Vagina (tissue), 2 donors: ENCODE results near the gene PHRF1. TPM values are rescaled to one million over a fixed set of nuclear protein-coding genes. Genes with fewer than 3 reads are reported as not detected.

ENCODE experiments used
- DNase-seq, 2 donors: peaks; one replicate each; pipeline ENCODE4 v3.0.0-alpha.2; 2017; ENCODE audit errors: extremely low spot score in 2 of 2
- H3K27ac ChIP-seq: fragments of 200-600 bp; sonication (generic); one replicate; pipeline ENCODE4 v1.5.1; 2019
- H3K27me3 ChIP-seq: fragments of 200-600 bp; sonication (generic); one replicate; pipeline ENCODE4 v1.5.1; 2019
- H3K36me3 ChIP-seq, 2 donors: fragments of 200-600 bp; sonication (generic); one replicate each; pipeline ENCODE4 v1.5.1; 2017 to 2019
- H3K4me1 ChIP-seq: fragments of 200-600 bp; sonication (generic); one replicate; pipeline ENCODE4 v1.5.1; 2019
- H3K4me3 ChIP-seq, 2 donors: fragments of 200-600 bp; sonication (generic); 1 replicate in 1 of 2; 2 replicates in 1 of 2; pipeline ENCODE4 v1.5.1; 2016 to 2019
- H3K9me3 ChIP-seq: fragments of 200-600 bp; sonication (generic); one replicate; pipeline ENCODE4 v1.5.1; 2019
- POLR2A ChIP-seq, 2 donors: fragments of 450-650 bp; IDR thresholded peaks; one replicate each; pipeline ENCODE4 v1.6.1; 2017; ENCODE audit warnings: antibody characterized with exemption in 2 of 2, mild to moderate bottlenecking in 2 of 2, moderate library complexity in 2 of 2
- POLR2AphosphoS5 ChIP-seq, 2 donors: sonication (generic); formaldehyde crosslinking; IDR thresholded peaks; one replicate each; pipeline ENCODE4 v1.9.0; 2017; ENCODE audit warnings: antibody characterized with exemption in 2 of 2, mild to moderate bottlenecking in 2 of 2, low read depth in 1 of 2; ENCODE audit not compliant: insufficient read depth in 1 of 2
- intact Hi-C: fragments of 100-400 bp; cut with DNase I; formaldehyde crosslinking; loops from one replicate; pipeline ENCODE4 v1.15.1; 2023
- total RNA-seq: library from RNA; depleted of rRNA; stranded (reverse); fragments of >200 nt; gene quantifications from one replicate; pipeline ENCODE4 v1.2.3, GENCODE V29; 2016
- TF ChIP-seq, protein P1 (sequence below), 3 experiments: fragments of 450-650 bp in 2 of 3; fragments of 200-600 bp in 1 of 3; sonication (generic) in 1 of 3; IDR thresholded peaks; one replicate each; pipeline ENCODE4 v1.5.1; 2017 to 2019; ENCODE audit warnings: antibody characterized with exemption in 3 of 3, mild to moderate bottlenecking in 2 of 3, moderate library complexity in 2 of 3

The PHRF1 gene
- total RNA-seq, 1 donor from 2014 or later = 26.0 TPM

DNA sequence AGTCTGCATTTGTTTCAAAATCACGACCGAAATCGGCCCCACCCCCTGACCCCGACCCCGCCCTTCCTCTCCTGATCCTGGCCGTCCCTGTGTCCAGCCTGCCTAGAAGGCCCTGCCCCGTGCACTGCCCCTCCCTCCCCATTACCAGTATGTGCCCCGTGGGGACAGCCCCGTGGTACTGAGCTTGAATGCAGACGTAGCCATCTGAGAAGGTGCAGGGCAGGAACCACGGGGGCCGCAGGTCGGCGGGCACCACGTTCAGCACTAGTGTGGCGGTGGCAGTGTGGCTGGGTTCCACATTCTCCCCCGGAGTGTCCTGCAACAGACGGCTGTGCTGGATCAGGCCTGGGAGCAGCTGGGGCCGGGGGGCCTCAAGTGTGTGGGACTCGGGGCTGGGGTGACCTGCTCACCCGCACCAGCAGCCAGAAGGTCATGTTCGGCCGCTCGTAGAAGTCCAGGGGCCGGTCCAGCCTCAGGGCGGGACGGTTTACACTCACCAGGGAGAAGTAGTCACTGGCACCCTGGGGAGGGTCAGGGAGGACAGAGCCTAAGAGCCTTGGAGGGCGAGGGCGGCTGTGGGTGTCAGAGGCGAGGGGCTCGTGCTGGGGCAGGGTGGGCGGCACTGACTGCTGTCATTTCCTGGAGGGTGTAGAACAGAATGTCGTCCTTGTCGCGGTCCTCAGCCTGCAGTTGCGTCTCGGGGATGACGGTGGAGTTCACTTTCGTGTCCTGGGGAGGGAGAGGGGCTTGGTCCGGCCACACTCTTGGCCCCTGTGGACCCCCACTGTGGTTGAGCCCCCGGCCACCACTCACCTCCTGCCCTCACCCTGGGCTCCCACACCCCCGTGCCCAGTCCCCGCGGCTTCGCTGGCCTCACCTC lies 44.9 kb downstream of the PHRF1 start:
- TF ChIP-seq, protein P1, sequence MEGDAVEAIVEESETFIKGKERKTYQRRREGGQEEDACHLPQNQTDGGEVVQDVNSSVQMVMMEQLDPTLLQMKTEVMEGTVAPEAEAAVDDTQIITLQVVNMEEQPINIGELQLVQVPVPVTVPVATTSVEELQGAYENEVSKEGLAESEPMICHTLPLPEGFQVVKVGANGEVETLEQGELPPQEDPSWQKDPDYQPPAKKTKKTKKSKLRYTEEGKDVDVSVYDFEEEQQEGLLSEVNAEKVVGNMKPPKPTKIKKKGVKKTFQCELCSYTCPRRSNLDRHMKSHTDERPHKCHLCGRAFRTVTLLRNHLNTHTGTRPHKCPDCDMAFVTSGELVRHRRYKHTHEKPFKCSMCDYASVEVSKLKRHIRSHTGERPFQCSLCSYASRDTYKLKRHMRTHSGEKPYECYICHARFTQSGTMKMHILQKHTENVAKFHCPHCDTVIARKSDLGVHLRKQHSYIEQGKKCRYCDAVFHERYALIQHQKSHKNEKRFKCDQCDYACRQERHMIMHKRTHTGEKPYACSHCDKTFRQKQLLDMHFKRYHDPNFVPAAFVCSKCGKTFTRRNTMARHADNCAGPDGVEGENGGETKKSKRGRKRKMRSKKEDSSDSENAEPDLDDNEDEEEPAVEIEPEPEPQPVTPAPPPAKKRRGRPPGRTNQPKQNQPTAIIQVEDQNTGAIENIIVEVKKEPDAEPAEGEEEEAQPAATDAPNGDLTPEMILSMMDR (IDR thresholded peaks at IDR 0.05) = no peak
- no peak for TF ChIP-seq POLR2AphosphoS5 (IDR thresholded peaks at IDR 0.05; ENCODE audit: insufficient read depth in 1 of 2, low read depth in 1 of 2)
- TF ChIP-seq POLR2A (IDR thresholded peaks at IDR 0.05) = no peak
- no peak for DNase-seq
- Histone ChIP-seq H3K4me1 (peaks cover 5% of the 10 kb centered on the region), H3K36me3 (peaks cover 0 to 3% of the 10 kb centered on the region in 2 donors), H3K27ac (no peak overlapping the region), H3K9me3 (no peaks in the 10 kb centered on the region), H3K27me3 (no peaks in the 10 kb centered on the region), H3K4me3 (no peak overlapping the region)
- intact Hi-C loops = no loop called here

DNA sequence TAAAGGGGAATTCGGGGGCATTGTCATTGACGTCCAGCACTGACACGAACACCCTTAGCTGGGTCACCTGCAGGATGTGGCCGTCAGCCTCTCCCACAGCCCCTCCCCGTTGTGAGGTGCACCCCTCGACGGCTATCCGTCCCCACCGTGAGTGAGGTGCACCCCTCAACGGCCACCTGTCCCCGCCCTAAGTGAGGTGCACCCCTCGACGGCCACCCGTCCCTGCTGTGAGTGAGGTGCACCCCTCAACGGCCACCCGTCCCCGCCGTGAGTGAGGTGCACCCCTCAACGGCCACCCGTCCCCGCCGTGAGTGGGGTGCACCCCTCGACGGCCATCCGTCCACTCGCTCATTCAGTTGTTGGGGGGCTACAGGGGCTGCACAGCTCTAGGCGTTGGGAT lies 45.6 kb downstream of the PHRF1 start:
- Histone ChIP-seq H3K9me3 (no peaks in the 10 kb centered on the region), H3K4me1 (peaks cover 5% of the 10 kb centered on the region), H3K36me3 (peaks cover 0 to 3% of the 10 kb centered on the region in 2 donors), H3K4me3 (no peak overlapping the region), H3K27ac (no peak overlapping the region), H3K27me3 (no peaks in the 10 kb centered on the region)
- DNase-seq = no peak
- intact Hi-C loops = no loop called here
- no peak for TF ChIP-seq POLR2AphosphoS5 (IDR thresholded peaks at IDR 0.05; ENCODE audit: insufficient read depth in 1 of 2, low read depth in 1 of 2)
- no peak for TF ChIP-seq POLR2A (IDR thresholded peaks at IDR 0.05)
- TF ChIP-seq, protein P1 (IDR thresholded peaks at IDR 0.05) = no peak

DNA sequence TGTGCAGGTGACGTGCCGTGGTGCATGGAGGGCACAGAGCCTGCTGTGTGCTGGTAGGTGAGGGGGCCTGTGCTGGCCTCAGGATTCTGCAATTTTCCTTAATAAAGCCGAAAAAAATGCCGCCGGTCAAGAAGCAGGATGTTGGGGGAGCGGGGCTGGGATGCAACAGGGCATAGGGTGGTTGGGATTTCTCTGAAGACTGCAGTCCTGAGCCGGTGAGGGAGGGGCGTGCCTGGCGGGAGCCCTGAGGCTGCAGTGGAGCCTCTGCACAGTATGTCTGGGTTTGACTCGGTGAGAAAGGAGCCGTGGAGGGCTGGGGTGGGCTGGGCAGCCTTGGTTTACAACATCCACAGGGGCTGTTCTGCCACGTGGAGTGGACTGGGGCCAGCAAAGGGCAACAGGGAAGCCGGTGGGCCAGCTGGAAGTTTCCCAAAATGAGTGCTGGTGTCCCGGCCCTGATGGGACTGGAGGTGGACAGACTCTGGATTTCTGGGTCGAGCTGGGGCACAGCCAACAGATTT lies 47.1 kb downstream of the PHRF1 start:
- Histone ChIP-seq H3K27me3 (no peaks in the 10 kb centered on the region), H3K4me1 (peaks cover 5% of the 10 kb centered on the region), H3K36me3 (no peaks in the 10 kb centered on the region), H3K27ac (no peak overlapping the region), H3K9me3 (no peaks in the 10 kb centered on the region), H3K4me3 (no peak overlapping the region)
- intact Hi-C loops = no loop called here
- TF ChIP-seq, protein P1 (IDR thresholded peaks at IDR 0.05) = no peak
- TF ChIP-seq POLR2A (IDR thresholded peaks at IDR 0.05) (no peak), POLR2AphosphoS5 (IDR thresholded peaks at IDR 0.05; ENCODE audit: insufficient read depth in 1 of 2, low read depth in 1 of 2) (no peak)
- DNase-seq = no peak

DNA sequence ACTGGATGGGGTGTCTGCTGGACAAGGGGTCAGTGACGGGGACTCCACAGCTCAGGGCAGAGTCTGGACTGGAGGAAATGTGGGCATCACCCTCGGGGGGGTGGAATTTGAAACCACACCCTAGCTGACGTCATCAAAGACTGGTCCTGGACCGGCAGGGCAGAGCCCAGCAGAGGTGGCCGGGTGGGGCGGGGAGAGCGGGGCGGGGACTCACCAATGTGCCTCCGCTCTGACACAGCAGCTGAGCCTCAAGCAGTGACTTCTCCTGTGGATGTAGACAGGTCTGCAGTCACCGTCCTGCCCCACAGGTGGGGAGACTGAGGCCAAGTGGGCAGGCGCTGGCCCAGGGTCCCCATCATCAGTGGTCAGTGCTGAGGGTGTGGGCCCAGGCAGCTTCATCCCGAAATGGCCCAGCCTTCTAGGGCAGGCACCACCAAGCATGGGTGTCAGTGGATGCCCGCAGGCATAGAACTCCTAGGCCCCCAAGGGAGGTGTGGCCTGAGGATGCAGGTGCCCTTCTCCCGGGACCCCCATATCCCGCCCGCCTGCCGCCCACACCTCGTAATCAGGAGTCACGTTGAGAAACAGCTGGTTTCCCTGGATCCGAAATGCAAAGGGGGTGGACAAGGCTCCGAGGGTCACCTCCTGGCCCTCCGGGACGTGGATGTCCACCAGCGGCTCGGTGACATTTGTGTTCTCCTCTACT lies 47.9 kb downstream of the PHRF1 start:
- DNase-seq = no peak
- H3K36me3 ChIP-seq = no peaks in the 10 kb centered on the region
- no peak overlapping the region for H3K27ac ChIP-seq
- intact Hi-C loops = no loop called here
- no peaks in the 10 kb centered on the region for H3K9me3 ChIP-seq
- no peak for TF ChIP-seq POLR2A (IDR thresholded peaks at IDR 0.05)
- no peak for TF ChIP-seq POLR2AphosphoS5 (IDR thresholded peaks at IDR 0.05; ENCODE audit: insufficient read depth in 1 of 2, low read depth in 1 of 2)
- TF ChIP-seq, protein P1 (IDR thresholded peaks at IDR 0.05) = no peak
- H3K4me3 ChIP-seq = no peak overlapping the region
- H3K4me1 ChIP-seq = peaks cover 5% of the 10 kb centered on the region
- H3K27me3 ChIP-seq = no peaks in the 10 kb centered on the region
